Breast epithelium (tissue), 4 donors: Measurements from ENCODE around the gene PCP4L1. TPM values are rescaled to one million over a fixed set of nuclear protein-coding genes. Genes with fewer than 3 reads are reported as not detected.

Experiments
- DNase-seq, 2 donors: peaks; one replicate each; pipeline ENCODE4 v3.0.0-alpha.2; 2019; ENCODE audit warnings: low spot score in 2 of 2
- H3K27ac ChIP-seq, 2 donors: fragments of 200-600 bp; sonication (generic) in 1 of 2; one replicate each; pipeline ENCODE4 v1.5.1; 2016 to 2019; ENCODE audit warnings: mild to moderate bottlenecking in 1 of 2
- H3K27me3 ChIP-seq, 2 donors: fragments of 200-600 bp; sonication (generic) in 1 of 2; one replicate each; pipeline versions ENCODE4 v1.5.1 to v1.6.0; 2017 to 2019; ENCODE audit warnings: control low read depth in 1 of 2, mild to moderate bottlenecking in 1 of 2
- H3K36me3 ChIP-seq: fragments of 200-600 bp; one replicate; pipeline ENCODE4 v1.5.1; 2019
- H3K4me1 ChIP-seq, 2 donors: fragments of 200-600 bp; sonication (generic); one replicate each; pipeline ENCODE4 v1.5.1; 2016 to 2019; ENCODE audit warnings: control low read depth in 1 of 2
- H3K4me3 ChIP-seq, 3 donors: fragments of 200-600 bp; sonication (generic); 1 replicate in 2 of 3; 2 replicates in 1 of 3; pipeline ENCODE4 v1.5.1; 2016 to 2019; ENCODE audit warnings: mild to moderate bottlenecking in 3 of 3, moderate library complexity in 2 of 3
- H3K9me3 ChIP-seq, 2 donors: fragments of 200-600 bp; sonication (generic) in 1 of 2; one replicate each; pipeline ENCODE4 v1.5.1; 2016 to 2019; ENCODE audit warnings: control low read depth in 1 of 2
- POLR2A ChIP-seq: fragments of 450-650 bp; IDR thresholded peaks from one replicate; pipeline ENCODE4 v1.6.1; 2016; ENCODE audit warnings: antibody characterized with exemption, mild to moderate bottlenecking, moderate library complexity
- POLR2AphosphoS5 ChIP-seq, 3 donors: sonication (generic); formaldehyde crosslinking; IDR thresholded peaks; one replicate each; pipeline ENCODE4 v1.6.1; 2017; ENCODE audit warnings: antibody characterized with exemption in 3 of 3
- intact Hi-C: fragments of 100-400 bp; cut with DNase I; formaldehyde crosslinking; loops from one replicate; pipeline ENCODE4 v1.15.1; 2023; ENCODE audit warnings: low total_unique reads
- total RNA-seq, 3 donors: library from RNA; depleted of rRNA; stranded (reverse); fragments of >200 nt; gene quantifications; one replicate each; pipeline ENCODE4 v1.1.0, GENCODE V29; 2016
- TF ChIP-seq, protein P1 (sequence below), 3 donors: fragments of 450-650 bp; IDR thresholded peaks; one replicate each; pipeline ENCODE4 v1.5.1; 2016 to 2017; ENCODE audit warnings: antibody characterized with exemption in 3 of 3, mild to moderate bottlenecking in 3 of 3, moderate library complexity in 3 of 3

The PCP4L1 gene
- total RNA-seq, 3 donors from 2014 or later, result 0.32 to 2.0 (median 0.73) TPM

DNA sequence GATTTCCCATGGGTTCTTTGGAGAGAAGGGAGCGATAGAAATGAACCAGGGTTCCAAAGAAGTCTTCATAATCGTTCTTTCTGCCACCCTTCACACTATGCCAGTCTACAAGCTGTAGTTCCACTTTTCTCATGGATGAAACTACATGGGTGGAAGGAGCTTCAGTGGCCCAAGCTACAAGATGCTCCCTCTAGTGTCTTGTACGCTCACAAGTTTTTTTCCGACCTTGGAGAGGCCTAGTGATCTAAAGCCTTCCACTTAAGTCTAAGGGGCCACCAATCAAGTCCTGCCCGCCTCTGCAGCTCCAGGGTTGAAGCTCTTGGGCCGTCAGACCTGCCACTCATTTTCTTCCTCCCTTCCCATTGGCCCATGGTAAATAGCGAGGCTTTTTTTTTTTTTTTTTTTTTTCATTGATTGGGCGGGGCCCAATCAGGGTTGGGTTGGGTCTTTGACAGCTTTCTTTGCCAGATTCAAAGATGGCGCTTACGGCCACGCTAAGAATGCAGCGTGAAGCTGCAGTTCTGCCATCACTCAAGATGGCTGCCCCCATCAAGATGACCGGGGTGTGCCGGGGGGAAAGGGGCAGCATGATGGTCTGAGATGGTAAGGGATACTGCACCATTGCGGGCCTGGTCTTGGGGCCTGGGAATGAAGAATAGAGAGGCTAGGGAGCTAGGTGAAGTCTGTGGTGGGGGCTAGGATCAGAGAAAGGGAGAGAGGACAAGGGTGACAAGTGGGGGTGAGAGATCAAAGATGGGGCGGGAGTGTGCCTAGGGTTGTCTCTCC, 32.8 kb upstream of the PCP4L1 start, which contains the start of gene TOMM40L:
TOMM40L (plus strand) TSS at position 527 of the 786 bp plus-strand sequence. CDS start 430 bp downstream, outside the sequence.
- intact Hi-C loops, result loop anchor here (2.0 to 10.0 kb wide), 2 partner anchors 77 to 159 kb away; no protein-coding TSS in a partner anchor
- no peaks in the 10 kb centered on the region for H3K36me3 ChIP-seq
- peak within 1 kb of the TSS; percentile 61 to 64 for H3K27ac ChIP-seq
- no peaks in the 10 kb centered on the region for H3K27me3 ChIP-seq
- DNase-seq, result peak; percentile 77 to 94
- TF ChIP-seq POLR2AphosphoS5 (IDR thresholded peaks at IDR 0.05) (peak; percentile 34 to 47 (median 42)), POLR2A (no peak)
- TF ChIP-seq, protein P1, sequence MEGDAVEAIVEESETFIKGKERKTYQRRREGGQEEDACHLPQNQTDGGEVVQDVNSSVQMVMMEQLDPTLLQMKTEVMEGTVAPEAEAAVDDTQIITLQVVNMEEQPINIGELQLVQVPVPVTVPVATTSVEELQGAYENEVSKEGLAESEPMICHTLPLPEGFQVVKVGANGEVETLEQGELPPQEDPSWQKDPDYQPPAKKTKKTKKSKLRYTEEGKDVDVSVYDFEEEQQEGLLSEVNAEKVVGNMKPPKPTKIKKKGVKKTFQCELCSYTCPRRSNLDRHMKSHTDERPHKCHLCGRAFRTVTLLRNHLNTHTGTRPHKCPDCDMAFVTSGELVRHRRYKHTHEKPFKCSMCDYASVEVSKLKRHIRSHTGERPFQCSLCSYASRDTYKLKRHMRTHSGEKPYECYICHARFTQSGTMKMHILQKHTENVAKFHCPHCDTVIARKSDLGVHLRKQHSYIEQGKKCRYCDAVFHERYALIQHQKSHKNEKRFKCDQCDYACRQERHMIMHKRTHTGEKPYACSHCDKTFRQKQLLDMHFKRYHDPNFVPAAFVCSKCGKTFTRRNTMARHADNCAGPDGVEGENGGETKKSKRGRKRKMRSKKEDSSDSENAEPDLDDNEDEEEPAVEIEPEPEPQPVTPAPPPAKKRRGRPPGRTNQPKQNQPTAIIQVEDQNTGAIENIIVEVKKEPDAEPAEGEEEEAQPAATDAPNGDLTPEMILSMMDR (IDR thresholded peaks at IDR 0.05), result peak in 2 of 3 donors; percentile 35 to 50
- peak within 1 kb of the TSS; percentile 62 to 83 (median 67) for H3K4me3 ChIP-seq
- no peaks in the 10 kb centered on the region for H3K9me3 ChIP-seq
- H3K4me1 ChIP-seq, result peaks cover 0 to 7% of the 10 kb centered on the region in 2 donors

DNA sequence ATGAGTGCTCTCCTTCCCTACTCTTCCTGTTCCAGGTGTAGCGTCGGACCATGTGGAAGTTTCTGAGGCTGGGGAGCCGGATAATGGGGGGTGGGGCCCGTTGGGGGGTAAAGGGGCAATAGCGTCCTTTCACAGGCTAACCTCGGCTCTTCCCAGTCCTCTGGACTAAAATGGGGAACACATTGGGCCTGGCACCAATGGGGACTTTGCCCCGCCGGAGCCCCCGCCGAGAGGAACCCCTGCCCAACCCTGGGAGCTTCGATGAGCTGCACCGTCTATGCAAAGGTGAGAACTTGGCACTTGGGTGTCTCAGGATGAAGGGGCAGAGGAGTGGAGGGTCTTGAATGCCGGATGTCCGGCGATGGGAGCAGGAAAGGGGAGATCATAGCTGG, 32.2 kb upstream of the PCP4L1 start:
- no peaks in the 10 kb centered on the region for H3K36me3 ChIP-seq
- H3K9me3 ChIP-seq, result no peaks in the 10 kb centered on the region
- peak overlapping the region; percentile 62 to 83 (median 67) for H3K4me3 ChIP-seq
- H3K27me3 ChIP-seq, result no peaks in the 10 kb centered on the region
- peak overlapping the region; percentile 61 to 64 for H3K27ac ChIP-seq
- H3K4me1 ChIP-seq, result peaks cover 0 to 7% of the 10 kb centered on the region in 2 donors
- no peak for DNase-seq
- TF ChIP-seq POLR2AphosphoS5 (IDR thresholded peaks at IDR 0.05) (no peak), POLR2A (no peak)
- TF ChIP-seq, protein P1 (IDR thresholded peaks at IDR 0.05), result no peak
- intact Hi-C loops, result loop anchor here (10.0 kb wide), 1 partner anchor 158 kb away; no protein-coding TSS in a partner anchor

DNA sequence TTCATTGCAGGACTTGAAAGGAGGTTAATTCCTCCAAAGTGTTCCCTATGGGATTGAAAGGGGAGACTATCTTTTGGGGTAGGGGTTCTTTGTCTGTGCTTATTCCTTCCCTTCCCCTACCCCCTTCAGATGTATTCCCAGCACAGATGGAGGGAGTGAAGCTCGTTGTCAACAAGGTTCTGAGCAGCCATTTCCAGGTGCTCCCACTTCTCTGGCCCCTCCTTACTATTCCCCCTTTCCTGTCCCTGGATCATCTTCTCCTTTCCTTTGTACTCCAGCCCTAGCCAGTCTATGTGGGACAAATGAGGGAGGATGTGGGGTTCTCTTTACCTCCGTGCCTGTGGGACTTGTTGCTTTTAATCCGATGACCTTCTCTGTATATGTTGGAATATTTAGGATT, 31.8 kb upstream of the PCP4L1 start:
- H3K27ac ChIP-seq, result peak overlapping the region; percentile 61 to 78
- intact Hi-C loops, result loop anchor here (10.0 kb wide), 1 partner anchor 158 kb away; no protein-coding TSS in a partner anchor
- no peaks in the 10 kb centered on the region for H3K9me3 ChIP-seq
- TF ChIP-seq POLR2AphosphoS5 (IDR thresholded peaks at IDR 0.05) (no peak), POLR2A (no peak)
- TF ChIP-seq, protein P1 (IDR thresholded peaks at IDR 0.05), result no peak
- H3K4me3 ChIP-seq, result peak overlapping the region; percentile 62 to 83 (median 67)
- H3K27me3 ChIP-seq, result no peaks in the 10 kb centered on the region
- no peaks in the 10 kb centered on the region for H3K36me3 ChIP-seq
- no peak for DNase-seq
- H3K4me1 ChIP-seq, result peaks cover 0 to 7% of the 10 kb centered on the region in 2 donors

DNA sequence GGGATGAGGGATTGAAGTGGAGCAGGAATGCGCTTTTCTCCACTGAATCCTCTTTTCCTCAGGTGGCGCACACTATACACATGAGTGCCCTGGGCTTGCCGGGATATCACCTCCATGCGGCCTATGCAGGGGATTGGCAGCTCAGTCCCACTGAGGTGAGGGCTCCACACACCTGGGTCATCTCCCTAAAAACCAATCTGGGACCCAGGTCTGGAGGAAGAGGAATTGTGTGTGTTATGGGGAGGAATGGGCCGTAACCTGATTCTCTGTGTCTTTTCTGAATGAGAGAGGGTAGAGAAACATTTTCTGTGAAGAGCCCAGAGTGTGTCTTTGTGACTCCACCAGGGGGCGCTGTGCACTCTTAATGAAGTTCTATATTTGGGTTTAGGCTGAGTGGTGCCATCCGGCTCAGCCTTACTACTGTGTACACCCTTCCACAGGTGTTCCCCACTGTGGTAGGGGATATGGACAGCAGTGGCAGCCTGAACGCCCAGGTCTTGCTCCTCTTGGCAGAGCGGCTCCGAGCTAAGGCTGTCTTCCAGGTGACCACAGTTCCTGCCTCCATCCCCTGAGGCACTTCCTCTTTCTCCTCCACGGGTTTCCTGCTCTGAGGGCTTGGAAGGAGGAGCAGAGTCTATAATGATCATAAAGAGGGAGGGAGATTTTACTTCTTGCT, 31.2 kb upstream of the PCP4L1 start:
- peaks cover 0 to 7% of the 10 kb centered on the region in 2 donors for H3K4me1 ChIP-seq
- H3K36me3 ChIP-seq, result no peaks in the 10 kb centered on the region
- DNase-seq, result peak; percentile 60 to 86
- TF ChIP-seq, protein P1 (IDR thresholded peaks at IDR 0.05), result peak; percentile 87 to 91 (median 88)
- no peak for TF ChIP-seq POLR2A
- TF ChIP-seq POLR2AphosphoS5 (IDR thresholded peaks at IDR 0.05), result no peak
- intact Hi-C loops, result loop anchor here (10.0 kb wide), 1 partner anchor 157 kb away; no protein-coding TSS in a partner anchor
- H3K9me3 ChIP-seq, result no peaks in the 10 kb centered on the region
- H3K27me3 ChIP-seq, result no peaks in the 10 kb centered on the region
- peak overlapping the region; percentile 62 to 78 for H3K27ac ChIP-seq
- peak overlapping the region in 2 of 3 donors; percentile 32 to 57 for H3K4me3 ChIP-seq
